ENCODE data around the gene LRBA. TPM values are rescaled to one million over a fixed set of nuclear protein-coding genes. Genes with fewer than 3 reads are reported as not detected.

LRBA gene
- total RNA-seq, 1 donor from 2014 or later = 26.4 TPM

- TF ChIP-seq, protein P1, sequence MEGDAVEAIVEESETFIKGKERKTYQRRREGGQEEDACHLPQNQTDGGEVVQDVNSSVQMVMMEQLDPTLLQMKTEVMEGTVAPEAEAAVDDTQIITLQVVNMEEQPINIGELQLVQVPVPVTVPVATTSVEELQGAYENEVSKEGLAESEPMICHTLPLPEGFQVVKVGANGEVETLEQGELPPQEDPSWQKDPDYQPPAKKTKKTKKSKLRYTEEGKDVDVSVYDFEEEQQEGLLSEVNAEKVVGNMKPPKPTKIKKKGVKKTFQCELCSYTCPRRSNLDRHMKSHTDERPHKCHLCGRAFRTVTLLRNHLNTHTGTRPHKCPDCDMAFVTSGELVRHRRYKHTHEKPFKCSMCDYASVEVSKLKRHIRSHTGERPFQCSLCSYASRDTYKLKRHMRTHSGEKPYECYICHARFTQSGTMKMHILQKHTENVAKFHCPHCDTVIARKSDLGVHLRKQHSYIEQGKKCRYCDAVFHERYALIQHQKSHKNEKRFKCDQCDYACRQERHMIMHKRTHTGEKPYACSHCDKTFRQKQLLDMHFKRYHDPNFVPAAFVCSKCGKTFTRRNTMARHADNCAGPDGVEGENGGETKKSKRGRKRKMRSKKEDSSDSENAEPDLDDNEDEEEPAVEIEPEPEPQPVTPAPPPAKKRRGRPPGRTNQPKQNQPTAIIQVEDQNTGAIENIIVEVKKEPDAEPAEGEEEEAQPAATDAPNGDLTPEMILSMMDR (IDR thresholded peaks at IDR 0.05; ENCODE audit: partially characterized antibody, unreplicated experiment) = no peak
- Mint-ChIP-seq H3K36me3 (ENCODE audit: unreplicated experiment) (no peaks in the 10 kb centered on the region), H3K9me3 (ENCODE audit: unreplicated experiment) (no peaks in the 10 kb centered on the region), H3K4me1 (ENCODE audit: low read depth, unreplicated experiment) (no peaks in the 10 kb centered on the region), H3K27me3 (ENCODE audit: unreplicated experiment) (no peaks in the 10 kb centered on the region), H3K4me3 (ENCODE audit: unreplicated experiment) (no peak overlapping the region), H3K27ac (ENCODE audit: unreplicated experiment) (no peak overlapping the region)
- no peak for DNase-seq
Observed at GRCh38 chr4:150862829-150863228, 152.3 kb downstream of the LRBA start.

DNA sequence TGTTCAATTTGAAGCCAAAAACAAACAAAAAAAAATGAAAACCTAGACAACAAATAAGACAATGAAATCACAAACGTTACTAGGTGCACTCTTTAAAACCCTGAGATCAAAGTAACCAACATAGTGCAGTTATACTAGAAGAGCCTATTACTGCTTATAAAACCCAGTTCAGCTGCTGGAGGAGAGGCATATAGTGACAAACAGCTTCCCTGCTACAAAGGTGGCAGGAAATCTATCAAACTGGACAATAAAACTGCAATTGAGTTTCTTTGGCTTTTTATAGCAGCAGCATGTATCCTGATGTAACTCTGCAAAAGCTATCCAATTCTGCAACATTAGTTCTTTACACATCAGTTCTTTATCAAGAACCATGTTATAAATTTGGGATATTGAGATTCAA lies 155.6 kb downstream of the LRBA start:
- TF ChIP-seq, protein P1 (IDR thresholded peaks at IDR 0.05; ENCODE audit: partially characterized antibody, unreplicated experiment) = no peak
- no peaks in the 10 kb centered on the region for H3K36me3 Mint-ChIP-seq (ENCODE audit: unreplicated experiment)
- peaks cover 2% of the 10 kb centered on the region for H3K4me1 Mint-ChIP-seq (ENCODE audit: low read depth, unreplicated experiment)
- DNase-seq = no peak
- H3K27me3 Mint-ChIP-seq (ENCODE audit: unreplicated experiment) = no peaks in the 10 kb centered on the region
- H3K4me3 Mint-ChIP-seq (ENCODE audit: unreplicated experiment) = no peak overlapping the region
- no peak overlapping the region for H3K27ac Mint-ChIP-seq (ENCODE audit: unreplicated experiment)
- H3K9me3 Mint-ChIP-seq (ENCODE audit: unreplicated experiment) = no peaks in the 10 kb centered on the region

DNA sequence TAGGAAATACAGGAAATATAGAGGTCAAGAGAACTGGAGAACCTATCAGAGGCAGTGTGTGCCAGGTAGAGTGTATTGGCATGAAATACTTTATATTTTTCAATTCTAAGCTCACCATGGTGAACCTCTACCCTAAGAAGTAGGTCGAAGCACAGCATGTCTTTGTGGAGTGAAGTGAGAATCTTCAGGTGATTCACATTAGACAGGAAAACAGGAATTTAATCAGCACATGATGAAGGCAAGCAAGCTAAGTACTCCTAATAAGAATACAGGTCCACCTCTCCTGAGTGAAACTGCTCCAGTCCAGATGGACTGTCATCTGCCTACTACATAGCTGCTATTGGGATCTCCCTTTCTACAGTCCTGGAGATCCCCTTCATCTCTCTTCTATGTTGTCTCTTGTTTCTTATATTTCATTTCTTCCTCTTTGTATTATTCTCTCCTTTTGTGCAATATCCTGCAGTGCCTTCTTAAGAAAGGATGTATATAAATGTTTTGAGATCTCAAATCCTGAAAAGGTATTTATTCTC lies 159.0 kb downstream of the LRBA start:
- Mint-ChIP-seq H3K36me3 (ENCODE audit: unreplicated experiment) (no peaks in the 10 kb centered on the region), H3K27me3 (ENCODE audit: unreplicated experiment) (no peaks in the 10 kb centered on the region), H3K9me3 (ENCODE audit: unreplicated experiment) (no peaks in the 10 kb centered on the region), H3K4me3 (ENCODE audit: unreplicated experiment) (no peak overlapping the region), H3K27ac (ENCODE audit: unreplicated experiment) (no peak overlapping the region), H3K4me1 (ENCODE audit: low read depth, unreplicated experiment) (peaks cover 2% of the 10 kb centered on the region)
- no peak for DNase-seq
- TF ChIP-seq, protein P1 (IDR thresholded peaks at IDR 0.05; ENCODE audit: partially characterized antibody, unreplicated experiment) = no peak

DNA sequence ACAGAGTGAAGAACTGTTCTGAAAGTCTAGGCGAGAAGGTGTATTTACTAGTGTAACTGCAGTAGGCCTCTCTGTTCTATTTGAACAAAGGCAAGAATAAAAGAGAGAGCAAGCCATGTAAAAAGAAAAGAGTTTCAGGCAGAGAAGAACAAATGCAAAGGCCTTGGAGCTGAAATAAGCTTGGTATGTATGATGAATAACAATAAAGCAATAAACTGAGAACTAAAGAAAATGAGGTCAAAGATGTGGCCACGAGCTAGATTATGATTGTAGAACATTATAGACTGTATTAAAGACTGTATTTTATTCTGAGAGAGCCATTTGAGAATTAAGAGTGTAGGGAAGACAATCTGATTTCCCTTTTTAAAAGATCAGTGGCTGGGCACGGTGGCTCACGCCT lies 160.5 kb downstream of the LRBA start:
- Mint-ChIP-seq H3K9me3 (ENCODE audit: unreplicated experiment) (no peaks in the 10 kb centered on the region), H3K27me3 (ENCODE audit: unreplicated experiment) (no peaks in the 10 kb centered on the region), H3K4me1 (ENCODE audit: low read depth, unreplicated experiment) (peaks cover 2% of the 10 kb centered on the region), H3K36me3 (ENCODE audit: unreplicated experiment) (no peaks in the 10 kb centered on the region), H3K4me3 (ENCODE audit: unreplicated experiment) (no peak overlapping the region), H3K27ac (ENCODE audit: unreplicated experiment) (no peak overlapping the region)
- TF ChIP-seq, protein P1 (IDR thresholded peaks at IDR 0.05; ENCODE audit: partially characterized antibody, unreplicated experiment) = no peak
- DNase-seq = no peak

- Mint-ChIP-seq H3K4me1 (ENCODE audit: low read depth, unreplicated experiment) (peaks cover 2% of the 10 kb centered on the region), H3K27me3 (ENCODE audit: unreplicated experiment) (no peaks in the 10 kb centered on the region), H3K27ac (ENCODE audit: unreplicated experiment) (no peak overlapping the region), H3K36me3 (ENCODE audit: unreplicated experiment) (no peaks in the 10 kb centered on the region), H3K9me3 (ENCODE audit: unreplicated experiment) (no peaks in the 10 kb centered on the region), H3K4me3 (ENCODE audit: unreplicated experiment) (no peak overlapping the region)
- DNase-seq = no peak
- TF ChIP-seq, protein P1 (IDR thresholded peaks at IDR 0.05; ENCODE audit: partially characterized antibody, unreplicated experiment) = no peak
Observed at GRCh38 chr4:150853882-150854281, 161.2 kb downstream of the LRBA start.

All from glutamatergic neuron (in vitro differentiated cells).